ENCODE data around the gene SLC17A3.

The SLC17A3 gene

GRCh38 chr6:25916330-25916729, 42.3 kb upstream of the SLC17A3 start:
- DNase-seq (ENCODE audit: extremely low read depth, low read depth), result no peak
- no peak overlapping the region for H3K4me3 ChIP-seq (replicated peaks; ENCODE audit: low read depth, low read length)
- TF ChIP-seq CTCF (IDR thresholded peaks at IDR 0.05; ENCODE audit: low read depth, low read length, missing control alignments), result no peak

GRCh38 chr6:25913741-25914140, 39.7 kb upstream of the SLC17A3 start:
- no peak overlapping the region for H3K4me3 ChIP-seq (replicated peaks; ENCODE audit: low read depth, low read length)
- TF ChIP-seq CTCF (IDR thresholded peaks at IDR 0.05; ENCODE audit: low read depth, low read length, missing control alignments), result no peak
- no peak for DNase-seq (ENCODE audit: extremely low read depth, low read depth)

GRCh38 chr6:25911351-25911750, 37.3 kb upstream of the SLC17A3 start:
- DNase-seq (ENCODE audit: extremely low read depth, low read depth), result no peak
- no peak for TF ChIP-seq CTCF (IDR thresholded peaks at IDR 0.05; ENCODE audit: low read depth, low read length, missing control alignments)
- H3K4me3 ChIP-seq (replicated peaks; ENCODE audit: low read depth, low read length), result no peak overlapping the region

- H3K4me3 ChIP-seq (replicated peaks; ENCODE audit: low read depth, low read length), result no peak overlapping the region
- no peak for DNase-seq (ENCODE audit: extremely low read depth, low read depth)
- no peak for TF ChIP-seq CTCF (IDR thresholded peaks at IDR 0.05; ENCODE audit: low read depth, low read length, missing control alignments)
Observed at GRCh38 chr6:25907475-25908014, 33.5 kb upstream of the SLC17A3 start.

GRCh38 chr6:25903467-25904099, 29.5 kb upstream of the SLC17A3 start:
- no peak overlapping the region for H3K4me3 ChIP-seq (replicated peaks; ENCODE audit: low read depth, low read length)
- DNase-seq (ENCODE audit: extremely low read depth, low read depth), result no peak
- TF ChIP-seq CTCF (IDR thresholded peaks at IDR 0.05; ENCODE audit: low read depth, low read length, missing control alignments), result no peak

- H3K4me3 ChIP-seq (replicated peaks; ENCODE audit: low read depth, low read length), result no peak overlapping the region
- TF ChIP-seq CTCF (IDR thresholded peaks at IDR 0.05; ENCODE audit: low read depth, low read length, missing control alignments), result no peak
- DNase-seq (ENCODE audit: extremely low read depth, low read depth), result no peak
Observed at GRCh38 chr6:25902071-25902470, 28.0 kb upstream of the SLC17A3 start.

- no peak for DNase-seq (ENCODE audit: extremely low read depth, low read depth)
Observed at GRCh38 chr6:25900843-25901242, 26.8 kb upstream of the SLC17A3 start.

More at GRCh38 chr6:25900843-25901242, 26.8 kb upstream of the SLC17A3 start:
- no peak overlapping the region for H3K4me3 ChIP-seq (replicated peaks; ENCODE audit: low read depth, low read length)
- TF ChIP-seq CTCF (IDR thresholded peaks at IDR 0.05; ENCODE audit: low read depth, low read length, missing control alignments), result no peak
